Hematopoietic multipotent progenitor cell treated with erythropoietin and hydrocortisone succinate and interleukin-3 and kit ligand, for 8 days (in vitro differentiated cells): ENCODE results near the gene FOXK2.

Experiments
- DNase-seq: peaks from one replicate; pipeline ENCODE4 v3.0.0-alpha.2; 2015

The FOXK2 gene

DNA sequence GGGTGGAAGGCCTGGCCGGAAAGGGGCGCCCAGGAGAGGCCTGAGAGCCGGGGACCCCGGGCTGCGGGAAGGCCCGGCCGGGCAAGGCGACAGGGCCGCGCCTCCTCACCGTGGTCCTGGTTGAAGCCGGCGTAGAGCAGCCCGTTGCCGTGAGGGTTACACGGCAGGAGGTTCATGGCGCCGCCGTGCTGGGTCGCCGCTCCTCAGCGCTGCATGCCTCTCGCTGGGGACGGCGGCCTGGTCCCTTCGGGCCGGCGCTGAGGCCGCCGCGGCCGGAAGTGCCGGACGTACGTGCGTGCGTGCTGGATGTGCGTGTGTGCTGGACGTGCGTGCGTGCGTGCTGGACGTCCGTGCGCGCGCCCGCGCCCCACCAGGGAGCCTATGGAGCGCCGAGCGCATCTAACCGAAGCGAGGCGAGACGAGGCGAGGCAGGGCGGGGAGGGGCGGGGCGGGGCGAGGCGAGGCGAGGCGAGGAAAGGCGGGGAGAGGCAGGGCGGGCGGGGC is 128.7 kb downstream of the FOXK2 start, which contains the start of gene WDR45B:
Gene WDR45B (minus strand): TSS at position 280 of the 504 bp plus-strand sequence. CDS start 104 bp downstream, at position 176.
- DNase-seq, result peak; percentile 94

GRCh38 chr17:82648742-82649331 is 129.3 kb downstream of the FOXK2 start:
- peak; percentile 9 for DNase-seq

GRCh38 chr17:82649501-82650261 is 130.1 kb downstream of the FOXK2 start:
- DNase-seq, result no peak

GRCh38 chr17:82650723-82651122 is 131.2 kb downstream of the FOXK2 start:
- DNase-seq, result no peak

GRCh38 chr17:82653651-82654528 is 134.4 kb downstream of the FOXK2 start:
- DNase-seq, result no peak
